Stimulated activated CD4-positive, alpha-beta T cell treated with anti-CD3 and anti-CD28 coated beads, Interleukin-15, amount 100 ng/mL, for 1 hour (primary cell): Measurements from ENCODE around the gene POC1A.
"Not testable (repeated sequence)": the region's sequence is repeated elsewhere in the genome, so short reads cannot be mapped to it uniquely, and the experiment has no call there.

Experiments used
- DNase-seq, 2 donors: peaks; one replicate each; pipeline ENCODE4 v3.0.0-alpha.2; 2020; ENCODE audit warnings: low read depth in 1 of 2, low spot score in 1 of 2

Gene POC1A

GRCh38 chr3:52153389-52154096 lies 680 bp downstream of the POC1A start:
- no peak for DNase-seq

- DNase-seq: not testable (repeated sequence)
These were observed 2.2 kb downstream of the POC1A start for GRCh38 chr3:52151991-52152390.

GRCh38 chr3:52150860-52151259 lies 3.4 kb downstream of the POC1A start:
- DNase-seq: no peak

GRCh38 chr3:52150357-52150756 lies 3.9 kb downstream of the POC1A start:
- no peak for DNase-seq

GRCh38 chr3:52149726-52150125 lies 4.5 kb downstream of the POC1A start:
- no peak for DNase-seq

GRCh38 chr3:52149021-52149420 lies 5.2 kb downstream of the POC1A start:
- DNase-seq: no peak

GRCh38 chr3:52147804-52148203 lies 6.4 kb downstream of the POC1A start:
- no peak for DNase-seq

GRCh38 chr3:52146811-52147210 lies 7.4 kb downstream of the POC1A start:
- no peak for DNase-seq

GRCh38 chr3:52146189-52146588 lies 8.0 kb downstream of the POC1A start:
- no peak for DNase-seq

GRCh38 chr3:52145736-52146110 lies 8.5 kb downstream of the POC1A start:
- DNase-seq: no peak

- no peak for DNase-seq
These were observed 9.2 kb downstream of the POC1A start for GRCh38 chr3:52144796-52145735.

- peak; percentile 72 to 73 for DNase-seq
These were observed 10.0 kb downstream of the POC1A start for GRCh38 chr3:52144034-52144795.

- DNase-seq: no peak
These were observed 10.6 kb downstream of the POC1A start for GRCh38 chr3:52143616-52144015.

- no peak for DNase-seq
These were observed 11.1 kb downstream of the POC1A start for GRCh38 chr3:52143156-52143555.

GRCh38 chr3:52141751-52142150 lies 12.5 kb downstream of the POC1A start:
- no peak for DNase-seq

- no peak for DNase-seq
These were observed 13.5 kb downstream of the POC1A start for GRCh38 chr3:52140769-52141168.

GRCh38 chr3:52140000-52140399 lies 14.2 kb downstream of the POC1A start:
- no peak for DNase-seq

GRCh38 chr3:52137311-52137710 lies 16.9 kb downstream of the POC1A start:
- DNase-seq: no peak

- no peak for DNase-seq
These were observed 17.7 kb downstream of the POC1A start for GRCh38 chr3:52136513-52136912.

GRCh38 chr3:52135332-52135731 lies 18.9 kb downstream of the POC1A start:
- no peak for DNase-seq

- no peak for DNase-seq
These were observed 19.5 kb downstream of the POC1A start for GRCh38 chr3:52134761-52135160.

GRCh38 chr3:52132930-52133329 lies 21.3 kb downstream of the POC1A start:
- no peak for DNase-seq
